ENCODE measurements around the gene KIAA1671.
"Not testable (repeated sequence)": the region's sequence is repeated elsewhere in the genome, so short reads cannot be mapped to it uniquely, and the experiment has no call there.

KIAA1671 gene

DNA sequence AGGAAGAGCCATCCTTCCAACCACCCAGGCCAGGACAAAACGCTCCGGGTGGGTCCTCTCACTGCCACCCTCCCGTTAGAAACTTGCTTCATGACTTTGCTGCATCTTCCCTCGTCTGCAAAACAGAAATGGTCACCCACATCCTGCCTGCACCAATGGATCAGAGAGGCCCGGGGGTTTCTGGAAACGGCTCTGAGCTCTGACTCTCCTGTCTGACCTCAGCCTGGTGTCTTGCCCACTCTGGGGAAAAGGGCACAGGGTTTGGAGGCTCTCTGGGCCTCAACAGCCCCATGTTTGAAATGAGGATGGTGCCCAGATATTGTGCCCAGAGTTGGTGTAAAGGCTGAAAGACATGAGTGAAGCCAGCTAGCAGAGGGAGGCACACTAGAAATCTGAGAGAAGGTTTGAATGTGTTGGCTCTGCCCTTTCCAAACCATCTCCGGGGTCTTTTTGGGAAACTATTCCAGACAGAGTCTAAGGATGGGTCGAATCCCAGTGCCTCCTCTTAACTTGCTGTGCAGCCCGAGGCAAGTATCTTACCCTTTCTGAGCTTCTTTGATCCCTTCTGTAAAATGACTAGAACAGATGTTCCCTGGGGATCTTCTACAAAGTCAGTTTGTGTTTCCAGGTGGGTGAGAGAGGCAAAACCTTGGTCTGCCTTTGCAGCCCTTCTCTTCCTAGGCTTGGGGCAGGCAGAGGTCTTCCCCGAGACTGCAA is 249.2 kb downstream of the KIAA1671 start:
- H3K27me3 ChIP-seq (ENCODE audit: control insufficient read depth, insufficient read depth, low read length): no peaks in the 10 kb centered on the region
- no peaks in the 10 kb centered on the region for H3K4me1 ChIP-seq (ENCODE audit: control insufficient read depth, insufficient read depth, low read length)
- no peak overlapping the region for H3K9ac ChIP-seq (ENCODE audit: low read depth, low read length)
- H3K4me3 ChIP-seq (ENCODE audit: low read depth, low read length): no peak overlapping the region
- no peaks in the 10 kb centered on the region for H3K36me3 ChIP-seq (ENCODE audit: control insufficient read depth, insufficient read depth, low read length)
- no peaks in the 10 kb centered on the region for H3K9me3 ChIP-seq (ENCODE audit: control insufficient read depth, insufficient read depth, low read length)

GRCh38 chr22:25202290-25202921 is 249.9 kb downstream of the KIAA1671 start:
- Histone ChIP-seq H3K9ac (ENCODE audit: low read depth, low read length) (no peak overlapping the region), H3K27me3 (ENCODE audit: control insufficient read depth, insufficient read depth, low read length) (no peaks in the 10 kb centered on the region), H3K9me3 (ENCODE audit: control insufficient read depth, insufficient read depth, low read length) (no peaks in the 10 kb centered on the region), H3K4me3 (ENCODE audit: low read depth, low read length) (no peak overlapping the region), H3K4me1 (ENCODE audit: control insufficient read depth, insufficient read depth, low read length) (no peaks in the 10 kb centered on the region), H3K36me3 (ENCODE audit: control insufficient read depth, insufficient read depth, low read length) (no peaks in the 10 kb centered on the region)

GRCh38 chr22:25203082-25203481 is 250.6 kb downstream of the KIAA1671 start:
- no peaks in the 10 kb centered on the region for H3K27me3 ChIP-seq (ENCODE audit: control insufficient read depth, insufficient read depth, low read length)
- H3K36me3 ChIP-seq (ENCODE audit: control insufficient read depth, insufficient read depth, low read length): no peaks in the 10 kb centered on the region
- H3K9ac ChIP-seq (ENCODE audit: low read depth, low read length): no peak overlapping the region
- H3K9me3 ChIP-seq (ENCODE audit: control insufficient read depth, insufficient read depth, low read length): no peaks in the 10 kb centered on the region
- no peak overlapping the region for H3K4me3 ChIP-seq (ENCODE audit: low read depth, low read length)
- no peaks in the 10 kb centered on the region for H3K4me1 ChIP-seq (ENCODE audit: control insufficient read depth, insufficient read depth, low read length)

DNA sequence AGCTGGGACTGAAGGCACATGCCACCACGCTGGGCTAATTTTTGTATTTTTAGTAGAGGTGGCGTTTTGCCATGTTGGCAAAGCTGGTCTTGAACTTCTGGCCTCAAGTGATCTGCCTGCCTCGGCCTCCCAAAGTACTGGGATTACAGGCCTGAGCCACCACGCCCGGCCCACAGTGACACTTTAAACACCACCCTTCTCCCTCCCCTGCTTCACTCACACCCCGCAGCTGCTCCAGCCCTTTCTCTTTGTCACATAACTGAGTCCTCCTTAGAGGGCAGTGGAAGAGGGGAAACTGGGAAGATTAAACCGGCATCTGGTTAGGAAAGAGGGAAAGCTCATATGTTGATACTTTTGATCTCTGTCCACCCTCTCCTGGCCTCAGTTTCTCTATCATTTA is 252.0 kb downstream of the KIAA1671 start:
- H3K9ac ChIP-seq (ENCODE audit: low read depth, low read length); H3K27me3 ChIP-seq (ENCODE audit: control insufficient read depth, insufficient read depth, low read length); H3K9me3 ChIP-seq (ENCODE audit: control insufficient read depth, insufficient read depth, low read length); H3K4me1 ChIP-seq (ENCODE audit: control insufficient read depth, insufficient read depth, low read length); H3K4me3 ChIP-seq (ENCODE audit: low read depth, low read length); H3K36me3 ChIP-seq (ENCODE audit: control insufficient read depth, insufficient read depth, low read length): not testable (repeated sequence)

DNA sequence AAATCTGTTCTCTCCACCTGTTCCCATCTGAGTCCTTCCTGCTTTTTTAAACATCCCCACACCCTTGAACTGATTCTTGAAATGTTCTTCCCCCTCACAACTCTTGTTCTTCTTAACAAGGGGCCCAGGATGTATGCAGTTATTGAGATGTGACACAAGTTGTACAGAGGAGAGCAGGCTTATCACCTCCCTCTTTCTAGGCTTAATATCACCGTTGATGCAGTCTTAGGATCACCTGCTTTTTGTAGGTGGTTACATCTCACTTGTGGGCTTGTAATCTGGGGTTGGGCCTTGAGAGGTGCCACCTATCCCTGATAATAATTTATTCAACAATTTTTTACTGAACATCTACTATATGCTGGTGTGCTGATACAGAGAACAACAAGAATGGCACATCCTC is 253.3 kb downstream of the KIAA1671 start:
- no peaks in the 10 kb centered on the region for H3K27me3 ChIP-seq (ENCODE audit: control insufficient read depth, insufficient read depth, low read length)
- H3K4me3 ChIP-seq (ENCODE audit: low read depth, low read length): no peak overlapping the region
- no peaks in the 10 kb centered on the region for H3K4me1 ChIP-seq (ENCODE audit: control insufficient read depth, insufficient read depth, low read length)
- no peak overlapping the region for H3K9ac ChIP-seq (ENCODE audit: low read depth, low read length)
- H3K9me3 ChIP-seq (ENCODE audit: control insufficient read depth, insufficient read depth, low read length): no peaks in the 10 kb centered on the region
- no peaks in the 10 kb centered on the region for H3K36me3 ChIP-seq (ENCODE audit: control insufficient read depth, insufficient read depth, low read length)

DNA sequence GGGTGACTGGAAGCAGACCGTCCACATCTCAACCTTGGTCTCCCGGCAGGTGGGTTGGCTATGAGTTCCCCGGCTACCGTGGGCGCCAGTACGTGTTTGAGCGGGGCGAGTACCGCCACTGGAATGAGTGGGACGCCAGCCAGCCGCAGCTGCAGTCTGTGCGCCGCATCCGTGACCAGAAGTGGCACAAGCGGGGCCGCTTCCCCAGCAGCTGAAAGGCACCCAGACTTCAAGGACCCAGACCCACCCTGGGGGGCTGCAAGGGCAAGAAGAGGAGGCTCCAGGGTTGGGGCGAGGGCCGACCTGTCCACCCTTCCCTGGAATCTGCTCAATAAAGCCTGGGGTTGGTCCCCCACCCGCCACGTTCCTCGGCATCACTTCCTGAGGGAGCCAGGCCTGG is 254.5 kb downstream of the KIAA1671 start:
- no peak overlapping the region for H3K4me3 ChIP-seq (ENCODE audit: low read depth, low read length)
- H3K36me3 ChIP-seq (ENCODE audit: control insufficient read depth, insufficient read depth, low read length): no peaks in the 10 kb centered on the region
- no peaks in the 10 kb centered on the region for H3K27me3 ChIP-seq (ENCODE audit: control insufficient read depth, insufficient read depth, low read length)
- no peak overlapping the region for H3K9ac ChIP-seq (ENCODE audit: low read depth, low read length)
- H3K9me3 ChIP-seq (ENCODE audit: control insufficient read depth, insufficient read depth, low read length): no peaks in the 10 kb centered on the region
- H3K4me1 ChIP-seq (ENCODE audit: control insufficient read depth, insufficient read depth, low read length): no peaks in the 10 kb centered on the region

DNA sequence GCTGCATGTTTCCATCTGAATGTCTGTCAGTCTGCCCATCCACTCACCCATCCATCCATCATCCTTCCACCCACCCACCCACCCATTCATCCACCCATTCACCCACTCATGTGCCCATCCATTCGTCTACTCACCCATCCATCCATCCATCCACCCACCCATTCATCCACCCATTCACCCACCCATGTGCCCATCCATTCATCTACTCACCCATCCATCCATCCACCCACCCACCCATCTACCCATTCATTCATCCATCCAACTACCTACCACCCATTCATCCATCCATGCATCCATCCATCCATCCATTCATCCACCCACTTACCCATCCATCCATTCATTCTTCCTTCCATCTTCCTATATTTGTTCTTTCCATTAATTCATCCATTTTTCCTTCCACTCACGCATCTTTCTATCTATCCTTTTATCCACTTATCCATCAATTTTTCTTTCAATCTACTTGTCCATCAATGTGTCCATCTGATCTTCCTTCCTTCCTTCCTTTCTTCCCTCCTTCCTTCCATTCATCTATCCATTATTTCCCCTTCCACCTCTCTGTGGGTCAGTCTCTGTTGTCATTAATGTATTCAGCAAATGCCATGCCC is 255.1 kb downstream of the KIAA1671 start:
- no peaks in the 10 kb centered on the region for H3K9me3 ChIP-seq (ENCODE audit: control insufficient read depth, insufficient read depth, low read length)
- H3K9ac ChIP-seq (ENCODE audit: low read depth, low read length): no peak overlapping the region

GRCh38 chr22:25208328-25208727 is 255.8 kb downstream of the KIAA1671 start:
- Histone ChIP-seq H3K36me3 (ENCODE audit: control insufficient read depth, insufficient read depth, low read length) (no peaks in the 10 kb centered on the region), H3K4me3 (ENCODE audit: low read depth, low read length) (no peak overlapping the region), H3K9ac (ENCODE audit: low read depth, low read length) (no peak overlapping the region), H3K27me3 (ENCODE audit: control insufficient read depth, insufficient read depth, low read length) (no peaks in the 10 kb centered on the region), H3K9me3 (ENCODE audit: control insufficient read depth, insufficient read depth, low read length) (no peaks in the 10 kb centered on the region), H3K4me1 (ENCODE audit: control insufficient read depth, insufficient read depth, low read length) (no peaks in the 10 kb centered on the region)

More for the DNA sequence above, 255.1 kb downstream of the KIAA1671 start:
- Histone ChIP-seq H3K4me1 (ENCODE audit: control insufficient read depth, insufficient read depth, low read length) (no peaks in the 10 kb centered on the region), H3K36me3 (ENCODE audit: control insufficient read depth, insufficient read depth, low read length) (no peaks in the 10 kb centered on the region), H3K27me3 (ENCODE audit: control insufficient read depth, insufficient read depth, low read length) (no peaks in the 10 kb centered on the region), H3K4me3 (ENCODE audit: low read depth, low read length) (no peak overlapping the region)

- H3K9ac ChIP-seq (ENCODE audit: low read depth, low read length): no peak overlapping the region
- no peaks in the 10 kb centered on the region for H3K27me3 ChIP-seq (ENCODE audit: control insufficient read depth, insufficient read depth, low read length)
- no peaks in the 10 kb centered on the region for H3K9me3 ChIP-seq (ENCODE audit: control insufficient read depth, insufficient read depth, low read length)
- no peaks in the 10 kb centered on the region for H3K36me3 ChIP-seq (ENCODE audit: control insufficient read depth, insufficient read depth, low read length)
- H3K4me1 ChIP-seq (ENCODE audit: control insufficient read depth, insufficient read depth, low read length): no peaks in the 10 kb centered on the region
- no peak overlapping the region for H3K4me3 ChIP-seq (ENCODE audit: low read depth, low read length)
Observed at GRCh38 chr22:25208743-25209505, 256.4 kb downstream of the KIAA1671 start.

- H3K27me3 ChIP-seq (ENCODE audit: control insufficient read depth, insufficient read depth, low read length): no peaks in the 10 kb centered on the region
- H3K4me3 ChIP-seq (ENCODE audit: low read depth, low read length): no peak overlapping the region
- no peaks in the 10 kb centered on the region for H3K36me3 ChIP-seq (ENCODE audit: control insufficient read depth, insufficient read depth, low read length)
- no peaks in the 10 kb centered on the region for H3K9me3 ChIP-seq (ENCODE audit: control insufficient read depth, insufficient read depth, low read length)
- no peaks in the 10 kb centered on the region for H3K4me1 ChIP-seq (ENCODE audit: control insufficient read depth, insufficient read depth, low read length)
- no peak overlapping the region for H3K9ac ChIP-seq (ENCODE audit: low read depth, low read length)
Observed at GRCh38 chr22:25210793-25211192, 258.3 kb downstream of the KIAA1671 start.

DNA sequence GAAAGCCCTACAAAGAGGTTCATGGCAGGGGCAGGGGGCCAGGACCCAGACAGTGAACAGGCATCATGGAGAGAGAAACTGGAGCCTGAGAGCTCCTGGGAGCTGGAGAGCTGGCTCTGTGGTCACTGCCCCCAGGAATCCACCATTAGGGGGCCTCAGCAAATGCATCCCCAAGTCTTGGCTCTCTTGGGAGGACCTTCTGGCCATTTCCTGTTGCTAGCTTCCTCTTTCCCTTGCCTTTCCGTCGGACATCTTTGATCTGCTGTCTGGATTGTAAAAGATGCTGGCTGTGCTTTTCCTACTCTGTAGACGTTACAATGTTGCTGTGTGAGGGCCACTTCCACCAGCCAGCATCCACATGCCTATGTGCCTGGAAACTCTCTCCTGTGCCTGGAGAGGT is 259.8 kb downstream of the KIAA1671 start:
- no peaks in the 10 kb centered on the region for H3K4me1 ChIP-seq (ENCODE audit: control insufficient read depth, insufficient read depth, low read length)
- H3K9ac ChIP-seq (ENCODE audit: low read depth, low read length): no peak overlapping the region
- no peaks in the 10 kb centered on the region for H3K9me3 ChIP-seq (ENCODE audit: control insufficient read depth, insufficient read depth, low read length)
- no peaks in the 10 kb centered on the region for H3K27me3 ChIP-seq (ENCODE audit: control insufficient read depth, insufficient read depth, low read length)
- H3K36me3 ChIP-seq (ENCODE audit: control insufficient read depth, insufficient read depth, low read length): no peaks in the 10 kb centered on the region
- no peak overlapping the region for H3K4me3 ChIP-seq (ENCODE audit: low read depth, low read length)
